Fibroblast of lung (primary cell): Measurements from ENCODE around the gene SFRP5. TPM values are rescaled to one million over a fixed set of nuclear protein-coding genes. Genes with fewer than 3 reads are reported as not detected.

Source experiments
- DNase-seq, 2 donors: peaks; one replicate each; pipeline versions ENCODE4 v3.0.0 to v3.0.0-alpha.2; 2010; ENCODE audit warnings: low read depth in 2 of 2
- H2AFZ ChIP-seq: 2 replicates; pipeline ENCODE4 v1.5.1; 2012; ENCODE audit warnings: low read length, control low read depth, inconsistent platforms
- H3K27ac ChIP-seq: 2 replicates; pipeline ENCODE4 v1.5.1; 2011; ENCODE audit warnings: low read length, control low read depth; ENCODE audit not compliant: insufficient read depth
- H3K27me3 ChIP-seq: 2 replicates; pipeline ENCODE4 v1.5.1; 2011; ENCODE audit warnings: mild to moderate bottlenecking, low read length; ENCODE audit not compliant: control insufficient read depth, insufficient read depth
- H3K36me3 ChIP-seq: 2 replicates; pipeline ENCODE4 v1.5.1; 2011; ENCODE audit warnings: low read length; ENCODE audit not compliant: control insufficient read depth, insufficient read depth
- H3K4me1 ChIP-seq: 2 replicates; pipeline ENCODE4 v1.5.1; 2011; ENCODE audit warnings: low read length; ENCODE audit not compliant: control insufficient read depth, insufficient read depth; ENCODE audit errors: extremely low read depth
- H3K4me2 ChIP-seq: 2 replicates; pipeline ENCODE4 v1.5.1; 2011; ENCODE audit warnings: low read length, control low read depth; ENCODE audit not compliant: insufficient read depth; ENCODE audit errors: extremely low read depth
- H3K4me3 ChIP-seq, 4 experiments: fragments of 200-600 bp in 1 of 4; sonication (generic) in 1 of 4; replicated peaks in 1 of 4; 2 replicates each; pipeline ENCODE4 v1.5.1; 2011 to 2016; ENCODE audit warnings: low read length in 4 of 4, low read depth in 3 of 4, mild to moderate bottlenecking in 3 of 4, control low read depth in 2 of 4, inconsistent platforms in 1 of 4, mixed read lengths in 1 of 4; ENCODE audit not compliant: insufficient read depth in 1 of 4; ENCODE audit errors: control extremely low read depth in 1 of 4
- H3K79me2 ChIP-seq: 2 replicates; pipeline ENCODE4 v1.5.1; 2012; ENCODE audit warnings: mild to moderate bottlenecking, low read length, inconsistent platforms; ENCODE audit not compliant: control insufficient read depth, insufficient read depth
- H3K9ac ChIP-seq: 2 replicates; pipeline ENCODE4 v1.5.1; 2011; ENCODE audit warnings: mild to moderate bottlenecking, low read length, control low read depth; ENCODE audit not compliant: insufficient read depth
- H3K9me3 ChIP-seq: 2 replicates; pipeline ENCODE4 v1.5.1; 2012; ENCODE audit warnings: low read depth, low read length; ENCODE audit not compliant: control insufficient read depth, insufficient read depth
- H4K20me1 ChIP-seq: 2 replicates; pipeline ENCODE4 v1.5.1; 2011; ENCODE audit warnings: low read length; ENCODE audit not compliant: control insufficient read depth, insufficient read depth; ENCODE audit errors: extremely low read depth
- EZH2 ChIP-seq: IDR thresholded peaks from 2 replicates; pipeline ENCODE4 v1.5.1; 2012; ENCODE audit warnings: low read length, control low read depth, mild to moderate bottlenecking; ENCODE audit errors: missing control alignments
- polyA plus RNA-seq, 2 donors: library from polyadenylated mRNA; depleted of rRNA in 1 of 2; stranded (reverse) in 1 of 2; unstranded in 1 of 2; fragments of >200 nt; gene quantifications; 2 replicates each; pipeline ENCODE4 v1.2.1, GENCODE V29; 2011 to 2012; ENCODE audit warnings: missing spikeins in 1 of 2
- total RNA-seq: library from RNA; depleted of rRNA; stranded (reverse); fragments of >200 nt; gene quantifications from 2 replicates; pipeline ENCODE4 v1.2.1, GENCODE V29; 2014
- TF ChIP-seq, protein P1 (sequence below), 2 donors: IDR thresholded peaks in 1 of 2; conservative IDR thresholded peaks in 1 of 2; 1 replicate in 1 of 2; 2 replicates in 1 of 2; pipeline ENCODE4 v1.5.1; 2011 to 2012; ENCODE audit warnings: low read length in 2 of 2, control low read depth in 1 of 2, inconsistent platforms in 1 of 2, low read depth in 1 of 2, mild to moderate bottlenecking in 1 of 2

The SFRP5 gene
- total and polyA plus RNA-seq, 2 donors (not counting 1 experiment from before 2014, with no cell fraction given): not detected

DNA sequence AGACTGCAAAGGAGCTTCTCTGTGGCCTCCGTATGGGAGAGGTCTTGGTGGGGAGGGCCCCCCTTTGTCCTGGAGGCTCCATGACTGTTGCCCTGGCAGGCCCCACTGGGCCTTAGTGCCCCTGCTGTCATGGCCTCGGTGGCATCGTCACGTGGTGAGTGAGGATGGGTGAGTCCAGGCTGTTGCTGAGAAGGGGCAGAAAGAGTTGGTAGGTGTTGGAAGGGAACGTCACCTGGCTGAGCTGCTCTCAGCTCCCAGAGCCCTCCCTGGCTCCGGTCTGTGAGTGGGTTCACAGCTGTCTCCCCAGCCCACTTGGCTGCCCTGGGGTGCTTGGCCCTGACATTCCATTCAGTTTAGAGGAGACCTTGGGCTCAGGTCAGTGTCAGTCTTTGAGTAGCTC lies 16.1 kb downstream of the SFRP5 start:
- Histone ChIP-seq H3K4me1 (no peaks in the 10 kb centered on the region), H3K79me2 (no peaks in the 10 kb centered on the region), H2AFZ (no peak overlapping the region), H3K27me3 (no peaks in the 10 kb centered on the region), H3K4me3 (no peak overlapping the region), H3K36me3 (peaks cover 23% of the 10 kb centered on the region), H3K9me3 (no peaks in the 10 kb centered on the region), H3K9ac (no peak overlapping the region), H3K4me2 (no peak overlapping the region), H4K20me1 (no peaks in the 10 kb centered on the region), H3K27ac (no peak overlapping the region)
- TF ChIP-seq, protein P1, sequence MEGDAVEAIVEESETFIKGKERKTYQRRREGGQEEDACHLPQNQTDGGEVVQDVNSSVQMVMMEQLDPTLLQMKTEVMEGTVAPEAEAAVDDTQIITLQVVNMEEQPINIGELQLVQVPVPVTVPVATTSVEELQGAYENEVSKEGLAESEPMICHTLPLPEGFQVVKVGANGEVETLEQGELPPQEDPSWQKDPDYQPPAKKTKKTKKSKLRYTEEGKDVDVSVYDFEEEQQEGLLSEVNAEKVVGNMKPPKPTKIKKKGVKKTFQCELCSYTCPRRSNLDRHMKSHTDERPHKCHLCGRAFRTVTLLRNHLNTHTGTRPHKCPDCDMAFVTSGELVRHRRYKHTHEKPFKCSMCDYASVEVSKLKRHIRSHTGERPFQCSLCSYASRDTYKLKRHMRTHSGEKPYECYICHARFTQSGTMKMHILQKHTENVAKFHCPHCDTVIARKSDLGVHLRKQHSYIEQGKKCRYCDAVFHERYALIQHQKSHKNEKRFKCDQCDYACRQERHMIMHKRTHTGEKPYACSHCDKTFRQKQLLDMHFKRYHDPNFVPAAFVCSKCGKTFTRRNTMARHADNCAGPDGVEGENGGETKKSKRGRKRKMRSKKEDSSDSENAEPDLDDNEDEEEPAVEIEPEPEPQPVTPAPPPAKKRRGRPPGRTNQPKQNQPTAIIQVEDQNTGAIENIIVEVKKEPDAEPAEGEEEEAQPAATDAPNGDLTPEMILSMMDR (conservative IDR thresholded peaks at IDR 0.05 in 1 of 2, IDR thresholded peaks at IDR 0.05 in 1 of 2; ENCODE audit: low read depth in 1 of 2, low read length in 2 of 2): no peak
- TF ChIP-seq EZH2: no peak
- DNase-seq: no peak

DNA sequence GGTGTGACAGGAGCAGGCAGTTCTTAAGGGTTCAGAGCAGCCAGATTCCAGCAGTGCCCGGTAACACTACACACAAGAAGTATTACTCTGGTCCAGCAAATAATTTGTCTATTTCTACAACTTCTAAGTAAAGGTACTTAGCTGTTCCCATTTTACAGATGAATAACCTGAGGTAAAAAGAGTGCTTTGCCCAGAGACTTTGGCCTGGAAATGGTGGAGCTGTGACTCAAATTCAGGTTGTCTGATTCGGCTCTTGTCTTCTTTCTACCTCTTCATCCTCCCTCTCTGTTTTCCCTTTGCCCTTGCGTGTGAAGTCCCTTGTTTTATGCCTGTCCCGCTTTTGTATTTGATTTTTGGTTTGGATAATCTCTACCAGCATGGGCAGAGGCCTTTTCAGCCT lies 17.1 kb downstream of the SFRP5 start:
- no peak overlapping the region for H3K4me3 ChIP-seq
- no peaks in the 10 kb centered on the region for H3K27me3 ChIP-seq
- DNase-seq: no peak
- H3K27ac ChIP-seq: no peak overlapping the region
- no peak overlapping the region for H3K4me2 ChIP-seq
- H3K9ac ChIP-seq: no peak overlapping the region
- peaks cover 19% of the 10 kb centered on the region for H3K36me3 ChIP-seq
- H3K9me3 ChIP-seq: no peaks in the 10 kb centered on the region
- no peaks in the 10 kb centered on the region for H3K4me1 ChIP-seq
- no peak overlapping the region for H2AFZ ChIP-seq
- H4K20me1 ChIP-seq: no peaks in the 10 kb centered on the region
- TF ChIP-seq, protein P1 (conservative IDR thresholded peaks at IDR 0.05 in 1 of 2, IDR thresholded peaks at IDR 0.05 in 1 of 2; ENCODE audit: low read depth in 1 of 2, low read length in 2 of 2): no peak
- no peak for TF ChIP-seq EZH2
- H3K79me2 ChIP-seq: no peaks in the 10 kb centered on the region

DNA sequence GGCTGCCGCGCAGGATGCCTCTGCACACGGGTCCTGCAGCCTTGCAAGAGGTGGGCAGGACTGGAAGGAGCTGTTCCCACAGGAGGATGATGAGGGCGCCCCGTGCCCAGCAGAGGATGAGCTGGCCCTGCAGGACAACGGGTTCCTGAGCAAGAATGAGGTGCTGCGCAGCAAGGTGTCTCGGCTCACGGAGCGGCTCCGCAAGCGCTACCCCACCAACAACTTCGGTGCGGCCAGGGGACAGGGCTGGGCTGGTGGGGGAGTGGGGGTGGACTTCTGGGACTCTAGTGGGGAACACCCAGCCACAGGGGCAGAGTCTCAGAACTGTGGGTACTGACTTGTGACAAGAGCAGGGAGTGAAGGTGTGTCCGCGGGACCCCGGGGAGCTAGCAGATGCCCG lies 18.8 kb downstream of the SFRP5 start:
- H3K4me3 ChIP-seq: no peak overlapping the region
- no peaks in the 10 kb centered on the region for H3K27me3 ChIP-seq
- no peak overlapping the region for H2AFZ ChIP-seq
- no peaks in the 10 kb centered on the region for H3K4me1 ChIP-seq
- H3K9ac ChIP-seq: no peak overlapping the region
- DNase-seq: no peak
- H3K9me3 ChIP-seq: no peaks in the 10 kb centered on the region
- H3K36me3 ChIP-seq: peaks cover 22% of the 10 kb centered on the region
- no peak for TF ChIP-seq EZH2
- TF ChIP-seq, protein P1 (conservative IDR thresholded peaks at IDR 0.05 in 1 of 2, IDR thresholded peaks at IDR 0.05 in 1 of 2; ENCODE audit: low read depth in 1 of 2, low read length in 2 of 2): no peak
- H3K4me2 ChIP-seq: no peak overlapping the region
- no peak overlapping the region for H3K27ac ChIP-seq
- no peaks in the 10 kb centered on the region for H4K20me1 ChIP-seq
- H3K79me2 ChIP-seq: no peaks in the 10 kb centered on the region
